GM12875 (cell line): ENCODE measurements around the gene SLC39A7.
A peak's percentile ranks its signal among the peaks of the same experiment; 100 is the strongest.

Experiments
- H3K4me3 ChIP-seq: one replicate; pipeline ENCODE4 v1.5.1; 2011; ENCODE audit warnings: low read depth, low read length, control low read depth
- CTCF ChIP-seq: IDR thresholded peaks from 2 replicates; pipeline ENCODE4 v1.5.1; 2011; ENCODE audit warnings: low read depth, mild to moderate bottlenecking, control low read depth, inconsistent platforms, low read length, moderate library complexity, borderline replicate concordance; ENCODE audit not compliant: insufficient read depth

Gene SLC39A7

GRCh38 chr6:33202799-33203198, 2.1 kb downstream of the SLC39A7 start:
- TF ChIP-seq CTCF = no peak

GRCh38 chr6:33203443-33204164, 2.9 kb downstream of the SLC39A7 start:
- no peak overlapping the region for H3K4me3 ChIP-seq
- TF ChIP-seq CTCF = no peak

More at GRCh38 chr6:33202799-33203198, 2.1 kb downstream of the SLC39A7 start:
- H3K4me3 ChIP-seq = no peak overlapping the region

GRCh38 chr6:33204165-33204414, 3.4 kb downstream of the SLC39A7 start:
- no peak overlapping the region for H3K4me3 ChIP-seq
- TF ChIP-seq CTCF = no peak

GRCh38 chr6:33204415-33205190, 3.9 kb downstream of the SLC39A7 start, which contains the start of gene HSD17B8:
Gene HSD17B8 (plus strand): TSS chr6:33204655. CDS start chr6:33204669, 14 bp downstream.
- TF ChIP-seq CTCF = no peak
- H3K4me3 ChIP-seq = peak within 1 kb of the TSS; percentile 69

GRCh38 chr6:33205191-33206026, 4.7 kb downstream of the SLC39A7 start:
- TF ChIP-seq CTCF = peak; percentile 32; the same call in 1 of the 2 replicates
- H3K4me3 ChIP-seq = peak overlapping the region; percentile 69

GRCh38 chr6:33206027-33206863, 5.6 kb downstream of the SLC39A7 start:
- H3K4me3 ChIP-seq = no peak overlapping the region
- TF ChIP-seq CTCF = no peak
